Activated CD4-positive, alpha-beta T cell treated with anti-CD3 and anti-CD28 coated beads for 4 hours (primary cell): ENCODE data around the gene RINL.
"Not testable (repeated sequence)": the region's sequence is repeated elsewhere in the genome, so short reads cannot be mapped to it uniquely, and the experiment has no call there.

Experiments used
- DNase-seq, 2 donors: peaks; one replicate each; pipeline ENCODE4 v3.0.0-alpha.2; 2020

Gene RINL

DNA sequence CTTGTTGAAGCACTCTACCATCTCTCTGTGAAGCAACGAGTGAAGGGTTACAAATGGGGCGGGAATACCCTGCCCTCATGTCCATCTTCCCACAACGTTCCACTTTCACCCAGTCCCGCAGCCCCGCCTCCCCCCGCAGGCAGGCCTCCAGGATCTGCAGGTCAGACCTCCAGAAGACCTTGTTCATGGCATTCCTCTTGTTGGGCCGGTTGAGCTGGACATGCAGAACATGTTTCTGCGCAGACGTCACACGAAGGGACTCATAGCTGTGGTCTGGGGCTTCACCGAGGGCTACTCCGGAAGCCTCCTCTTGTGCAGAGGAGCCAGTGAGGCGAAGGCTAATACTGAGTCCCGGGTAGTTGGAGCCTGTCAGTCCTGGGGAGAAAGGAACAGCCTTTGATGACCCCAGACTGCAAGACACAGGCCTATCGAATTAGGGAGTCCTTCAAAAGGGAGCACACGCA lies 46.9 kb downstream of the RINL start:
- DNase-seq: no peak

DNA sequence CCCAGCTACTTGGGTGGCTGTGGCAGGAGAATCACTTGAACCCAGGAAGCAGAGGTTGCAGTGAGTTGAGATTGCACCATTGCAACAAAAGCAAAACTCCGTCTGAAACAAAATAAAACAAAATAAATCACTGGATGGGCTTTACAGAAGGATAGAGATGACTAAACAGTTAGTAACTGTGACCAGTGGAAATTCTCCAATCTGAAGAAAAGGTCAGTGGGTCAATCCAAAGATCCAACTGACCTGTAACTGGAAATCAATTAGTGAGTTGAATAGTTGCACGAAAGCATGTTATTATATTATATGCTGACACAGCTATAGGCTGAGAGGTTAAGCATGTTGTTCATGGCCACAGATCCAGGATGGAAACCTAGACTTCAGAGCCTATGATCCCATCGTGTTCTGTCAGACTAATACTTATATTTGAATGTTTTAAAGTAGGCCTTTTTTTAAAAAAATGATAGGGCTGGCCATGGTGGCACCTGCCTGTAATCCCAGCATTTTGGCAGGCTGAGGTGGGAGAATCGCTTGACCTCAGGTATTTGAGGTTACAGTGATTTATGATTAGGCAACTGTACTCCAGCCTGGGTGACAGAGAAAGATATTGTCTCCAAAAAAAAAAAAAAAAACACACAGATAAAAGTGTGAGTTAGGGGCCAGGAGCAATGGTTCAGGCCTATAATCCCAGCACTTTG lies 47.9 kb downstream of the RINL start:
- DNase-seq: no peak

DNA sequence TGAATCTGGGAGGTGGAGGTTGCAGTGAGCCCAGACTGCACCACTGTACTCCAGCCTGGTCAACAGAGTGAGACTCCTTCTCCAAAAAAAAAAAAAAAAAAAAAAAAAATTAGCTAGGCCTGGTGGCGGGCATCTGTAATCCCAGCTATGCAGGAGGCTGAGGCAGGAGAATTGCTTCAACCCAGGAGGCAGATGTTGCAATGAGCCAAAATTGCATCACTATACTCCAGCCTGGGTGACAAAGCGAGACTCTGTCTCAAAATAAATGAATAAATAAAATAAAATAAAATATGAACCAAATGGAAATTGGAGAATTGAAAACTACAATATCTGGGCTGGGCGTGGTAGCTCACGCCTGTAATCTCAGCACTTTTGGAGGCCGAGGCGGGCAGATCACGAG lies 48.9 kb downstream of the RINL start:
- not testable (repeated sequence) for DNase-seq

DNA sequence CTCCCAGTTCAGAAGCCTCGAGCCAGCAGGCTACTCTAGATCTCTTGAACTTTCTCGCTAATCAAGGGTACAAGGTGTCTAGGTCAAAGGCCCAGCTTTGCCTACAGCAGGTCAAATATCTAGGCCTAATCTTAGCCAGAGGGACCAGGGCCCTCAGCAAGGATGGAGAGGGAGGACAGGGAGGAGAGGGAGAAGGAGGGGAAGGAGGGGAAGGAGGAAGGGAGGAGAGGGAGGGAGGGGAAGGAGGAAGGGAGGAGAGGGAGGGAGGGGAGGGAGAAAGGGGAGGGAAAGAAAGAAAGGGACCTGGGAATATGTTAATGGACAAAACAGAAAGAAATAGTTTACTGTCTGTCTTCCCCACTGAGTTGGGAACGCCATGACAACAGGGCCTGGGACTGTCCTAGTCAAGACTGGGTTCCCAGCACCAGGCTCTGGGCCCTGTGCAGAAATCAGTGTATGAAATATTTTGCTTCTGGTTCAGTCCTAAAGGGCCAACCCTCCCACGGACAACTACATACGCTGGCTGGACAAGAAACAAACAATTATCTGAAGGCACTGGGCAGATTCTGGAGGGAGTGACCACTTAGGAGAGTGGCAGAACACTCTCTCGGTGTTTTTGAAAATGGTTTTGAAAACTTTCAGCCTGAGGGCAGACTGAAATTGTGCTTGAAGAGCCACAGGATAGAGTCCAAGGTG lies 51.1 kb downstream of the RINL start:
- no peak for DNase-seq

DNA sequence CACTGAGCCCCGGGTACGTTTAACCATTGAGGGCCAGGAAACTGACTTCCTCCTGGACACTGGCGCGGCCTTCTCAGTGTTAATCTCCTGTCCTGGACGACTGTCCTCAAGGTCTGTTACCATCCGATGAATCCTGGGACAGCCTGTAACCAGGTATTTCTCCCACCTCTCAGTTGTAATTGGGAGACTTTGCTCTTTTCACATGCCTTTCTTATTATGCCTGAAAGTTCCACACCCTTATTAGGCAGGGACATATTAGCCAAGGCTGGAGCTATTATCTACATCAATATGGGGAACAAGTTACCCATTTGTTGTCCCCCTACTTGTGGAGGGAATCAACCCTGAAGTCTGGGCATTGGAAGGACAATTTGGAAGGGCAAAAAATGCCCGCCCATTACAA lies 52.1 kb downstream of the RINL start:
- not testable (repeated sequence) for DNase-seq

DNA sequence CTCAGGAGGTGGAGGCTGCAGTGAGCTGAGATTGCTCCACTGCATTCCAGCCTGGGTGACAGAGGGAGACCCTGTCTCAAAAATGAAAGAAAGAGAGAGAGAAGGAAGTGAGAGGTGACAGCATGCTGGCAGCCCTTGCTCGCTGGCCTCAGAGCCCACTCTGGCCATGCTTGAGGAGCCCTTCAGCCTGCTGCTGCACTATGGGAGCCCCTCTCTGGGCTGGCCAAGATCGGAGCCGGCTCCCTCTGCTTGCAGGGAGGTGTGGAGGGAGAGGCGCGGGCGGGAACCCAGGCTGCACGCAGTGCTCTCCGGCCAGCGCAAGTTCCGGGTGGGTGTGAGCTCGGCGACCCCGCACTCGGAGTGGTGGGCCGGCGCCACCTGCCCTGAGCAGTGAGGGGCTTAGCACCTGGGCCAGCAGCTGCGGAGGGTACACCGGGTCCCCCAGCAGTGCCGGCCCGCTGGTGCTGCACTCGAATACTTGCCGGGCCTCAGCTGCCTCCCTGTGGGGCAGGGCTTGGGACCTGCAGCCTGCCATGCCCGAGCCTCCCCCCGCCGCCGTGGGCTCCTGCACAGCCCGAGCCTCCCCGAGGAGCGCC lies 56.7 kb downstream of the RINL start:
- not testable (repeated sequence) for DNase-seq

DNA sequence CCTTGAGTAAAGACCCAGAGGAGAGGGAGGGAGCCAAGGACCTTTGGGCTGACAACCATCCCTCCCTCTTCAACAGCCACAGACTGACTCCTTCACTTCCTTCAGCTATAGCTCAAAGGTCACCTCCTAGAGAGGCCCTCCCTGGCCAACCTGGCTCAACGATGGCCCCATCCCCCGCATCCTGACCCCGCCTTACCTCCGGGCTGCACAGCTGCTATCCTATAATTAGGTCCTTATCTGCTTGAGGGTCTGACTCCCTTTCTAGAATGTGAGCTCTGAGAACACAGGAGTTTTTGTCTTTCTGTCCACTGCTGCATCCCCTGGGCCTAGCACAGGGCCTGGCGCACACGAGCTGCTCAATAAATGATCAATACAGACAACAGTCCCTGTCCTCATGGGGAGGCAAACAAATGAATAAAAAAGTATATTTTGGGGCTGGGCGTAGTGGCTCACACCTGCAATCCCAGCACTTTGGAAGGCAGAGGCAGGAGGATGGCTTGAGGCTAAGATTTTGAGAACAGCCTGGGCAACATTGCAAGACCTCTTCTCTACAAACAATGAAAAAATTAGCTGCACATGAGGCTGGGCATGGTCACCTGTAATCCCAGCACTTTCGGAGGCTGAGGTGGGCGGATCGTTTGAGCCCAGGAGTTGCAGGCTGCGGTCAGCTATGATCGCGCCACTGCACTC lies 58.7 kb downstream of the RINL start:
- DNase-seq: no peak
